ENCODE measurements around the gene NUMB.

Gene NUMB

GRCh38 chr14:73236752-73237218 is 221.6 kb downstream of the NUMB start:
- H3K79me2 ChIP-seq (ENCODE audit: insufficient read depth, low read depth) = no peaks in the 10 kb centered on the region
- H3K4me1 ChIP-seq (ENCODE audit: low read depth, poor library complexity, severe bottlenecking) = peaks cover 9% of the 10 kb centered on the region
- no peaks in the 10 kb centered on the region for H4K20me1 ChIP-seq (ENCODE audit: insufficient read depth)
- H3K9ac ChIP-seq = no peak overlapping the region
- no peak for TF ChIP-seq CTCF (conservative IDR thresholded peaks at IDR 0.05; ENCODE audit: low read depth, low read length)
- H2AFZ ChIP-seq (ENCODE audit: low read depth) = no peak overlapping the region
- no peak overlapping the region for H3K4me3 ChIP-seq (IDR thresholded peaks at IDR 0.05; ENCODE audit: insufficient read depth, low read depth, low read length)
- H3K27ac ChIP-seq = no peak overlapping the region
- H3K36me3 ChIP-seq (ENCODE audit: insufficient read depth) = no peaks in the 10 kb centered on the region
- H3K4me2 ChIP-seq = no peak overlapping the region
- H3K27me3 ChIP-seq (ENCODE audit: insufficient read depth, low read depth) = no peaks in the 10 kb centered on the region

GRCh38 chr14:73236157-73236556 is 222.2 kb downstream of the NUMB start:
- no peak for TF ChIP-seq CTCF (conservative IDR thresholded peaks at IDR 0.05; ENCODE audit: low read depth, low read length)
- no peak overlapping the region for H3K4me3 ChIP-seq (IDR thresholded peaks at IDR 0.05; ENCODE audit: insufficient read depth, low read depth, low read length)
- H3K4me1 ChIP-seq (ENCODE audit: low read depth, poor library complexity, severe bottlenecking) = peaks cover 9% of the 10 kb centered on the region
- H3K4me2 ChIP-seq = no peak overlapping the region
- H2AFZ ChIP-seq (ENCODE audit: low read depth) = no peak overlapping the region
- H3K9ac ChIP-seq = no peak overlapping the region
- H4K20me1 ChIP-seq (ENCODE audit: insufficient read depth) = no peaks in the 10 kb centered on the region
- no peaks in the 10 kb centered on the region for H3K36me3 ChIP-seq (ENCODE audit: insufficient read depth)
- no peaks in the 10 kb centered on the region for H3K27me3 ChIP-seq (ENCODE audit: insufficient read depth, low read depth)
- H3K27ac ChIP-seq = no peak overlapping the region
- H3K79me2 ChIP-seq (ENCODE audit: insufficient read depth, low read depth) = no peaks in the 10 kb centered on the region

- TF ChIP-seq CTCF (conservative IDR thresholded peaks at IDR 0.05; ENCODE audit: low read depth, low read length) = no peak
- no peak overlapping the region for H3K4me2 ChIP-seq
- H4K20me1 ChIP-seq (ENCODE audit: insufficient read depth) = no peaks in the 10 kb centered on the region
- H2AFZ ChIP-seq (ENCODE audit: low read depth) = no peak overlapping the region
- H3K79me2 ChIP-seq (ENCODE audit: insufficient read depth, low read depth) = no peaks in the 10 kb centered on the region
- no peak overlapping the region for H3K27ac ChIP-seq
- H3K36me3 ChIP-seq (ENCODE audit: insufficient read depth) = no peaks in the 10 kb centered on the region
- H3K27me3 ChIP-seq (ENCODE audit: insufficient read depth, low read depth) = no peaks in the 10 kb centered on the region
- H3K9ac ChIP-seq = no peak overlapping the region
- peaks cover 9% of the 10 kb centered on the region for H3K4me1 ChIP-seq (ENCODE audit: low read depth, poor library complexity, severe bottlenecking)
- H3K4me3 ChIP-seq (IDR thresholded peaks at IDR 0.05; ENCODE audit: insufficient read depth, low read depth, low read length) = no peak overlapping the region
These were observed 222.7 kb downstream of the NUMB start for GRCh38 chr14:73235531-73236155.

GRCh38 chr14:73234586-73235394 is 223.6 kb downstream of the NUMB start:
- H3K4me3 ChIP-seq (IDR thresholded peaks at IDR 0.05; ENCODE audit: insufficient read depth, low read depth, low read length) = no peak overlapping the region
- peaks cover 9% of the 10 kb centered on the region for H3K4me1 ChIP-seq (ENCODE audit: low read depth, poor library complexity, severe bottlenecking)
- TF ChIP-seq CTCF (conservative IDR thresholded peaks at IDR 0.05; ENCODE audit: low read depth, low read length) = no peak
- H4K20me1 ChIP-seq (ENCODE audit: insufficient read depth) = no peaks in the 10 kb centered on the region
- H3K4me2 ChIP-seq = no peak overlapping the region
- H3K9ac ChIP-seq = no peak overlapping the region
- H3K36me3 ChIP-seq (ENCODE audit: insufficient read depth) = no peaks in the 10 kb centered on the region
- no peaks in the 10 kb centered on the region for H3K79me2 ChIP-seq (ENCODE audit: insufficient read depth, low read depth)
- H3K27ac ChIP-seq = no peak overlapping the region
- H3K27me3 ChIP-seq (ENCODE audit: insufficient read depth, low read depth) = no peaks in the 10 kb centered on the region
- no peak overlapping the region for H2AFZ ChIP-seq (ENCODE audit: low read depth)
